ENCODE data around the gene TRH. TPM values are rescaled to one million over a fixed set of nuclear protein-coding genes. Genes with fewer than 3 reads are reported as not detected.

TRH gene
- total and polyA plus RNA-seq, 2 of the 4 experiments (the other 2 are of a cell fraction), result not detected

GRCh38 chr3:129989414-129989813 lies 14.9 kb downstream of the TRH start:
- Histone ChIP-seq H4K20me1 (ENCODE audit: insufficient read depth, low read length) (no peaks in the 10 kb centered on the region), H3K4me2 (ENCODE audit: low read depth, low read length) (no peak overlapping the region), H3K4me3 (ENCODE audit: insufficient read depth, low read depth, low read length) (no peak overlapping the region), H4K5ac (ENCODE audit: low read depth, low read length) (no peak overlapping the region), H3K4ac (ENCODE audit: low read depth, low read length) (no peak overlapping the region), H2AFZ (replicated peaks; ENCODE audit: low read length, poor library complexity) (no peak overlapping the region), H3K9me3 (ENCODE audit: control insufficient read depth, insufficient read depth, low read length) (peaks cover 3% of the 10 kb centered on the region; the same call in 1 of the 2 replicates), H2BK20ac (ENCODE audit: low read depth, low read length) (no peak overlapping the region), H2BK120ac (ENCODE audit: low read depth, low read length) (no peak overlapping the region), H3K14ac (replicated peaks; ENCODE audit: low read depth, low read length) (no peak overlapping the region), H2BK5ac (ENCODE audit: low read depth, low read length, poor library complexity, severe bottlenecking) (no peak overlapping the region), H4K8ac (ENCODE audit: low read depth in 2 of 2, low read length in 2 of 2) (no peak overlapping the region), H3K27ac (ENCODE audit: insufficient read depth, low read length) (no peak overlapping the region), H2BK15ac (ENCODE audit: low read depth, low read length) (no peak overlapping the region), H3K18ac (ENCODE audit: low read depth, low read length) (no peak overlapping the region), H3K9me1 (ENCODE audit: insufficient read depth, low read length) (no peaks in the 10 kb centered on the region), H3K79me1 (ENCODE audit: low read depth in 1 of 2, low read length in 2 of 2) (no peaks in the 10 kb centered on the region), H3K27me3 (ENCODE audit: control insufficient read depth, insufficient read depth, low read length) (peaks cover 53% of the 10 kb centered on the region), H3K56ac (ENCODE audit: extremely low read depth, insufficient read depth, low read length) (no peak overlapping the region), H3K36me3 (ENCODE audit: control insufficient read depth, insufficient read depth, low read length) (no peaks in the 10 kb centered on the region), H2AK9ac (replicated peaks; ENCODE audit: low read depth, low read length, poor library complexity) (no peak overlapping the region), H3K9ac (ENCODE audit: low read depth, low read length) (no peak overlapping the region), H3K23ac (ENCODE audit: low read depth, low read length) (no peak overlapping the region), H2AK5ac (ENCODE audit: low read depth, low read length) (no peak overlapping the region), H3K4me1 (ENCODE audit: control insufficient read depth, insufficient read depth, low read length) (no peaks in the 10 kb centered on the region), H4K91ac (ENCODE audit: insufficient read depth, low read depth, low read length) (no peak overlapping the region)
- ChIA-PET CTCF (no interaction called here), POLR2A (ENCODE audit: unreplicated experiment) (no interaction called here)
- in situ Hi-C loops (cut with MboI; ENCODE audit: low sequenced_read_pairs) (no loop called here), dilution Hi-C loops (cut with HindIII; ENCODE audit: low sequenced_read_pairs, unreplicated experiment) (no loop called here), intact Hi-C loops (cut with micrococcal nuclease) (no loop called here)
- DNase-seq (no peak), ATAC-seq (ENCODE audit: low read depth) (no peak)
- TF ChIP-seq RCOR1 (IDR thresholded peaks at IDR 0.05; ENCODE audit: insufficient replicate concordance, low read length) (no peak), CEBPB (IDR thresholded peaks at IDR 0.05; ENCODE audit: low read depth, low read length) (no peak), ELK1 (IDR thresholded peaks at IDR 0.05; ENCODE audit: borderline replicate concordance, low read depth, low read length) (no peak), BHLHE40 (IDR thresholded peaks at IDR 0.05; ENCODE audit: low read depth, low read length) (no peak), MAZ (IDR thresholded peaks at IDR 0.05; ENCODE audit: borderline replicate concordance, low read depth, low read length) (no peak), FOS (IDR thresholded peaks at IDR 0.05; ENCODE audit: low read depth, low read length) (no peak), RFX5 (IDR thresholded peaks at IDR 0.05; ENCODE audit: low read depth, low read length) (no peak), NFE2L2 (IDR thresholded peaks at IDR 0.05; ENCODE audit: low read depth, low read length) (no peak), MAFK (IDR thresholded peaks at IDR 0.05; ENCODE audit: low read depth, low read length) (no peak), SMC3 (IDR thresholded peaks at IDR 0.05; ENCODE audit: low read depth, low read length) (no peak), CHD1 (IDR thresholded peaks at IDR 0.05; ENCODE audit: low read depth, low read length) (no peak), POLR2A (IDR thresholded peaks at IDR 0.05; ENCODE audit: low read depth, low read length) (no peak), CTCF (conservative IDR thresholded peaks at IDR 0.05; ENCODE audit: low read depth, low read length) (no peak), RAD21 (IDR thresholded peaks at IDR 0.05; ENCODE audit: low read length) (no peak), MXI1 (IDR thresholded peaks at IDR 0.05; ENCODE audit: borderline replicate concordance, low read depth, low read length) (no peak)
- TF ChIP-seq, protein P1, sequence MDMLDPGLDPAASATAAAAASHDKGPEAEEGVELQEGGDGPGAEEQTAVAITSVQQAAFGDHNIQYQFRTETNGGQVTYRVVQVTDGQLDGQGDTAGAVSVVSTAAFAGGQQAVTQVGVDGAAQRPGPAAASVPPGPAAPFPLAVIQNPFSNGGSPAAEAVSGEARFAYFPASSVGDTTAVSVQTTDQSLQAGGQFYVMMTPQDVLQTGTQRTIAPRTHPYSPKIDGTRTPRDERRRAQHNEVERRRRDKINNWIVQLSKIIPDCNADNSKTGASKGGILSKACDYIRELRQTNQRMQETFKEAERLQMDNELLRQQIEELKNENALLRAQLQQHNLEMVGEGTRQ (IDR thresholded peaks at IDR 0.05; ENCODE audit: low read depth, low read length), result no peak
- no TSS peak for BruUV-seq (replicated peaks)
- WGBS, 2 experiments (ENCODE audit: extremely low coverage in 2 of 2, insufficient read length in 1 of 2), result 19% methylated on average over 3 of the region's 6 CpGs; no CpG with 5 or more reads in 1 of the 2 experiments
